Measurements from ENCODE around the gene KLHDC9. TPM values are rescaled to one million over a fixed set of nuclear protein-coding genes. Genes with fewer than 3 reads are reported as not detected.

Gene KLHDC9
- total and polyA plus RNA-seq, 8 donors: 3.2 to 19.3 (median 6.8) TPM

GRCh38 chr1:161088587-161089110, 9.5 kb upstream of the KLHDC9 start:
- FAIRE-seq (no peak), ATAC-seq (peak; percentile 51 to 85 (median 67)), DNase-seq (peak in 2 of 6 donors; percentile 29 to 65)
- intact Hi-C loops (cut with DNase I): no loop called here
- WGBS, 2 donors: 41 to 43% methylated on average over 3 of the region's 3 CpGs
- no peaks in the 10 kb centered on the region for H3K36me3 ChIP-seq
- peaks cover 0 to 26% (median 22%) of the 10 kb centered on the region in 3 donors for H3K4me1 ChIP-seq
- peak overlapping the region in 3 of 4 donors; percentile 19 to 45 (median 35) for H3K4me3 ChIP-seq
- H3K9me3 ChIP-seq: no peaks in the 10 kb centered on the region
- H3K27me3 ChIP-seq: no peaks in the 10 kb centered on the region
- TF ChIP-seq CTCF (IDR thresholded peaks at IDR 0.05): no peak
- H3K27ac ChIP-seq: peak overlapping the region in 3 of 4 donors; percentile 54 to 88 (median 73)

GRCh38 chr1:161089251-161089924, 8.8 kb upstream of the KLHDC9 start, which contains the start of gene NECTIN4:
Gene NECTIN4, minus strand, starts transcription at chr1:161089558. Its CDS starts 262 bp downstream, at chr1:161089296.
- Histone ChIP-seq H3K36me3 (no peaks in the 10 kb centered on the region), H3K4me3 (peak within 1 kb of the TSS; percentile 19 to 45 (median 27)), H3K27me3 (no peaks in the 10 kb centered on the region), H3K9me3 (no peaks in the 10 kb centered on the region), H3K27ac (peak within 1 kb of the TSS; percentile 49 to 88 (median 64)), H3K4me1 (peaks cover 0 to 19% (median 15%) of the 10 kb centered on the region in 3 donors)
- DNase-seq: peak; percentile 82 to 93 (median 85)
- no peak for TF ChIP-seq CTCF (IDR thresholded peaks at IDR 0.05)
- intact Hi-C loops (cut with DNase I): no loop called here
- FAIRE-seq: no peak
- WGBS, 2 donors: 13 to 15% methylated on average over 21 to 22 of the region's 22 CpGs
- ATAC-seq: peak; percentile 94 to 97 (median 95)

- H3K27me3 ChIP-seq: no peaks in the 10 kb centered on the region
- ATAC-seq (peak in 1 of 4 donors; percentile 4), FAIRE-seq (no peak), DNase-seq (no peak)
- 94% methylated on average over 5 of the region's 5 CpGs for WGBS, 2 donors
- no peak overlapping the region for H3K4me3 ChIP-seq
- intact Hi-C loops (cut with DNase I): loop anchor here in 1 of 3 donors (10.0 kb wide), 1 partner anchor 95 kb away; no protein-coding TSS in a partner anchor
- no peak for TF ChIP-seq CTCF (IDR thresholded peaks at IDR 0.05)
- H3K36me3 ChIP-seq: no peaks in the 10 kb centered on the region
- peak overlapping the region; percentile 17 to 88 (median 64) for H3K27ac ChIP-seq
- peaks cover 0 to 19% (median 14%) of the 10 kb centered on the region in 3 donors for H3K4me1 ChIP-seq
- H3K9me3 ChIP-seq: no peaks in the 10 kb centered on the region
These were observed 8.2 kb upstream of the KLHDC9 start for GRCh38 chr1:161089938-161090337.

- DNase-seq (no peak), FAIRE-seq (no peak), ATAC-seq (no peak)
- peaks cover 0 to 19% (median 14%) of the 10 kb centered on the region in 3 donors for H3K4me1 ChIP-seq
- no peak for TF ChIP-seq CTCF (IDR thresholded peaks at IDR 0.05)
- intact Hi-C loops (cut with DNase I): loop anchor here in 1 of 3 donors (10.0 kb wide), 1 partner anchor 96 kb away; no protein-coding TSS in a partner anchor
- WGBS, 2 donors: 78 to 79% methylated on average over 3 of the region's 3 CpGs
- no peak overlapping the region for H3K4me3 ChIP-seq
- H3K27ac ChIP-seq: no peak overlapping the region
- no peaks in the 10 kb centered on the region for H3K36me3 ChIP-seq
- H3K27me3 ChIP-seq: no peaks in the 10 kb centered on the region
- no peaks in the 10 kb centered on the region for H3K9me3 ChIP-seq
These were observed 7.5 kb upstream of the KLHDC9 start for GRCh38 chr1:161090617-161091016.

Measured in pancreas (tissue), 10 donors.